IMR-90 (cell line): ENCODE results near the gene EFHC2. TPM values are rescaled to one million over a fixed set of nuclear protein-coding genes. Genes with fewer than 3 reads are reported as not detected.

Source experiments
- ATAC-seq: fragments of 200-7000 bp; cut with Tn5 transposase; 2 replicates; pipeline ENCODE4 v1.9.1; 2020; ENCODE audit warnings: low read depth, mild to moderate bottlenecking, moderate library complexity
- BruUV-seq: library from RNA; stranded (reverse); fragments of 400-500 nt; replicated peaks from 2 replicates; lab custom pipeline; 2021; lab: Mats Ljungman, UMichigan
- CTCF ChIA-PET: fragments of 300-600 bp; formaldehyde crosslinking; extraction: SDS; loops from one replicate; lab custom pipeline; 2021; ENCODE audit warnings: antibody characterized with exemption; lab: Yijun Ruan, JAX
- POLR2A ChIA-PET: fragments of 300-600 bp; sonication (Branson Sonifier 250); formaldehyde crosslinking; loops from one replicate; lab custom pipeline; 2022; ENCODE audit warnings: antibody characterized with exemption; ENCODE audit not compliant: unreplicated experiment; lab: Charles Lee
- DNase-seq: peaks from one replicate; pipeline ENCODE4 v3.0.0; 2013
- H2AFZ ChIP-seq: replicated peaks from 2 replicates; pipeline ENCODE3; 2013; ENCODE audit warnings: low read length, mild to moderate bottlenecking; ENCODE audit not compliant: poor library complexity
- H2AK5ac ChIP-seq: 2 replicates; pipeline ENCODE4 v1.6.1; 2013; ENCODE audit warnings: low read depth, low read length, inconsistent platforms
- H2AK9ac ChIP-seq: replicated peaks from 2 replicates; pipeline ENCODE3; 2013; ENCODE audit warnings: mild to moderate bottlenecking, low read depth, low read length, moderate library complexity; ENCODE audit not compliant: poor library complexity
- H2BK120ac ChIP-seq: 2 replicates; pipeline ENCODE4 v1.6.1; 2013; ENCODE audit warnings: low read depth, low read length, inconsistent platforms
- H2BK15ac ChIP-seq: 3 replicates; pipeline ENCODE4 v1.6.1; 2013; ENCODE audit warnings: low read depth, low read length, inconsistent platforms
- H2BK20ac ChIP-seq: 2 replicates; pipeline ENCODE4 v1.6.1; 2013; ENCODE audit warnings: low read depth, mild to moderate bottlenecking, inconsistent platforms, low read length, moderate library complexity
- H2BK5ac ChIP-seq: 2 replicates; pipeline ENCODE4 v1.6.1; 2013; ENCODE audit warnings: mild to moderate bottlenecking, low read depth, low read length, inconsistent platforms; ENCODE audit not compliant: poor library complexity, severe bottlenecking
- H3K14ac ChIP-seq: replicated peaks from 2 replicates; pipeline ENCODE4 v1.6.1; 2013; ENCODE audit warnings: low read depth, low read length, inconsistent platforms
- H3K18ac ChIP-seq: 2 replicates; pipeline ENCODE4 v1.6.1; 2013; ENCODE audit warnings: low read depth, low read length, control low read depth
- H3K23ac ChIP-seq: 2 replicates; pipeline ENCODE4 v1.6.1; 2013; ENCODE audit warnings: low read depth, low read length, inconsistent platforms
- H3K27ac ChIP-seq: 2 replicates; pipeline ENCODE4 v1.5.1; 2013; ENCODE audit warnings: mild to moderate bottlenecking, control low read depth, low read length; ENCODE audit not compliant: insufficient read depth
- H3K27me3 ChIP-seq: 2 replicates; pipeline ENCODE4 v1.6.1; 2013; ENCODE audit warnings: low read length; ENCODE audit not compliant: control insufficient read depth, insufficient read depth
- H3K36me3 ChIP-seq: 2 replicates; pipeline ENCODE4 v1.6.1; 2013; ENCODE audit warnings: low read length, mixed read lengths; ENCODE audit not compliant: control insufficient read depth, insufficient read depth
- H3K4ac ChIP-seq: 2 replicates; pipeline ENCODE4 v1.6.1; 2013; ENCODE audit warnings: low read depth, low read length, inconsistent platforms
- H3K4me1 ChIP-seq: 2 replicates; pipeline ENCODE4 v1.6.1; 2013; ENCODE audit warnings: low read length, mixed read lengths; ENCODE audit not compliant: control insufficient read depth, insufficient read depth
- H3K4me2 ChIP-seq: 2 replicates; pipeline ENCODE4 v1.6.1; 2013; ENCODE audit warnings: low read depth, mild to moderate bottlenecking, control low read depth, low read length, moderate library complexity
- H3K4me3 ChIP-seq: 2 replicates; pipeline ENCODE4 v1.5.1; 2013; ENCODE audit warnings: low read depth, mild to moderate bottlenecking, control low read depth, low read length, moderate library complexity; ENCODE audit not compliant: insufficient read depth
- H3K56ac ChIP-seq: 2 replicates; pipeline ENCODE4 v1.6.1; 2013; ENCODE audit warnings: low read length, inconsistent platforms; ENCODE audit not compliant: insufficient read depth; ENCODE audit errors: extremely low read depth
- H3K79me1 ChIP-seq, 2 experiments: 2 replicates each; pipeline ENCODE4 v1.6.1; 2013; ENCODE audit warnings: low read length in 2 of 2, inconsistent platforms in 1 of 2, low read depth in 1 of 2
- H3K9ac ChIP-seq: 2 replicates; pipeline ENCODE4 v1.6.1; 2013; ENCODE audit warnings: low read depth, low read length, control low read depth
- H3K9me1 ChIP-seq: 2 replicates; pipeline ENCODE4 v1.6.1; 2013; ENCODE audit warnings: low read length, inconsistent platforms; ENCODE audit not compliant: insufficient read depth
- H3K9me3 ChIP-seq: 2 replicates; pipeline ENCODE4 v1.6.1; 2013; ENCODE audit warnings: low read length; ENCODE audit not compliant: control insufficient read depth, insufficient read depth
- H4K20me1 ChIP-seq: 2 replicates; pipeline ENCODE4 v1.6.1; 2013; ENCODE audit warnings: low read length, inconsistent platforms; ENCODE audit not compliant: insufficient read depth
- H4K5ac ChIP-seq: 2 replicates; pipeline ENCODE4 v1.6.1; 2013; ENCODE audit warnings: mild to moderate bottlenecking, low read depth, low read length, control low read depth
- H4K8ac ChIP-seq, 2 experiments: 2 replicates each; pipeline ENCODE4 v1.6.1; 2013; ENCODE audit warnings: low read depth in 2 of 2, low read length in 2 of 2, control low read depth in 1 of 2, inconsistent platforms in 1 of 2
- H4K91ac ChIP-seq: 2 replicates; pipeline ENCODE4 v1.6.1; 2013; ENCODE audit warnings: low read depth, low read length, inconsistent platforms; ENCODE audit not compliant: insufficient read depth
- BHLHE40 ChIP-seq: fragments of 150-350 bp; IDR thresholded peaks from 2 replicates; pipeline ENCODE4 v1.6.1; 2016; ENCODE audit warnings: mild to moderate bottlenecking, low read depth, low read length
- CEBPB ChIP-seq: IDR thresholded peaks from 2 replicates; pipeline ENCODE4 v1.6.1; 2012; ENCODE audit warnings: low read depth, low read length, improper control_type of control experiment
- CHD1 ChIP-seq: IDR thresholded peaks from 2 replicates; pipeline ENCODE4 v1.6.1; 2012; ENCODE audit warnings: low read depth, low read length, improper control_type of control experiment
- FOS ChIP-seq: fragments of 150-350 bp; IDR thresholded peaks from 2 replicates; pipeline ENCODE4 v1.6.1; 2016; ENCODE audit warnings: low read depth, low read length
- MAFK ChIP-seq: IDR thresholded peaks from 2 replicates; pipeline ENCODE4 v1.6.1; 2012; ENCODE audit warnings: low read depth, low read length, improper control_type of control experiment
- MAZ ChIP-seq: IDR thresholded peaks from 2 replicates; pipeline ENCODE4 v1.6.1; 2012; ENCODE audit warnings: low read depth, mild to moderate bottlenecking, low read length, improper control_type of control experiment, moderate library complexity, borderline replicate concordance
- NFE2L2 ChIP-seq: fragments of 150-350 bp; IDR thresholded peaks from 2 replicates; pipeline ENCODE4 v1.6.1; 2016; ENCODE audit warnings: low read depth, mild to moderate bottlenecking, low read length
- POLR2A ChIP-seq: IDR thresholded peaks from 2 replicates; pipeline ENCODE4 v1.6.1; 2012; ENCODE audit warnings: mild to moderate bottlenecking, low read depth, low read length
- RAD21 ChIP-seq: IDR thresholded peaks from 2 replicates; pipeline ENCODE4 v1.6.1; 2012; ENCODE audit warnings: low read length, improper control_type of control experiment
- RCOR1 ChIP-seq: IDR thresholded peaks from 2 replicates; pipeline ENCODE4 v1.6.1; 2012; ENCODE audit warnings: mild to moderate bottlenecking, low read length, improper control_type of control experiment; ENCODE audit not compliant: insufficient replicate concordance
- RFX5 ChIP-seq: IDR thresholded peaks from 2 replicates; pipeline ENCODE4 v1.8.0; 2012; ENCODE audit warnings: low read depth, mild to moderate bottlenecking, low read length, moderate library complexity
- SMC3 ChIP-seq: fragments of 150-350 bp; IDR thresholded peaks from 2 replicates; pipeline ENCODE4 v1.6.1; 2016; ENCODE audit warnings: low read depth, mild to moderate bottlenecking, antibody characterized with exemption, low read length, moderate library complexity
- WGBS, 2 experiments: methylation state at CpG; one replicate each; pipeline versions ENCODE4 v1.1.5 to v1.1.7; 2013; ENCODE audit warnings: missing lambda C conversion rate in 2 of 2; ENCODE audit not compliant: insufficient read length in 1 of 2; ENCODE audit errors: extremely low coverage in 2 of 2; 5-methylcytosine and 5-hydroxymethylcytosine counted together
- dilution Hi-C: fragments of 300-500 bp; cut with HindIII; formaldehyde crosslinking; loops from one replicate; pipeline ENCODE4 v1.14.3; 2018; ENCODE audit warnings: low sequenced_read_pairs; ENCODE audit not compliant: unreplicated experiment
- in situ Hi-C: fragments of 300-500 bp; cut with MboI; formaldehyde crosslinking; loops from 3 replicates; pipeline ENCODE4 v1.14.3; 2019; ENCODE audit warnings: low sequenced_read_pairs, inconsistent platforms, mixed read lengths
- intact Hi-C: fragments of 100-400 bp; cut with micrococcal nuclease; formaldehyde crosslinking; loops from 2 replicates; pipeline ENCODE4 v1.10.0; 2022
- polyA plus RNA-seq, 3 experiments: library from polyadenylated mRNA; depleted of rRNA; stranded (reverse); fragments of >200 nt; gene quantifications; 2 replicates each; pipeline ENCODE4 v1.2.3, GENCODE V29; 2012; ENCODE audit warnings: low replicate concordance in 1 of 3
- total RNA-seq: library from RNA; depleted of rRNA; stranded (reverse); fragments of >200 nt; gene quantifications from 2 replicates; pipeline ENCODE4 v1.2.3, GENCODE V29; 2012
- TF ChIP-seq, protein P1 (sequence below): fragments of 150-350 bp; IDR thresholded peaks from 2 replicates; pipeline ENCODE4 v1.6.1; 2016; ENCODE audit warnings: low read depth, mild to moderate bottlenecking, low read length, moderate library complexity, borderline replicate concordance
- TF ChIP-seq, protein P2 (sequence below): fragments of 150-350 bp; IDR thresholded peaks from 2 replicates; pipeline ENCODE4 v1.6.1; 2017; ENCODE audit warnings: mild to moderate bottlenecking, antibody characterized with exemption, low read length, low read depth
- TF ChIP-seq, protein P3 (sequence below): conservative IDR thresholded peaks from 2 replicates; pipeline ENCODE4 v1.5.1; 2012; ENCODE audit warnings: mild to moderate bottlenecking, low read depth, low read length, improper control_type of control experiment

The EFHC2 gene
- total and polyA plus RNA-seq, 2 of the 4 experiments (the other 2 are of a cell fraction), result 0.18 to 0.24 TPM

DNA sequence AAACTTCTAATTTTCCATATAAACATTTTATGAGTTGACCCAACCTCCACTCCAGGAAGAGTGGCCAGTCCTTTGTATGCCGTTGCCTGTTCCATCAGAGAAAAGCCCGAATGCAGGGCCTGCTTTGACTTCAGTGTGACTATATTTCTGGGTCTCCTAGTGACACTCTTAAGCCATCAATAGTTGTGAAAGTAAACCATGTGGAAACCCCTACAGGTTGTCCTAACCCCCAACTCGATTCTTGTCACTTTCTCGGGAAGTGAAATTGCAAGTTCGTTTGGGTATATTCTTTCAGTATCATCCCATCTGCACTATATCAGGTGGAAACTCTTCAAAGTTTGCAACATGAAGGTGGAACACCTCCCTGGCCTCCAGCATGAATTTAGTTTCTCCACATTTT, 52.8 kb downstream of the EFHC2 start:
- dilution Hi-C loops, result no loop called here
- WGBS, 2 experiments, result no CpG with 5 or more reads among the region's 5 CpGs

More for the DNA sequence above, 52.8 kb downstream of the EFHC2 start:
- Histone ChIP-seq H3K9me3 (no peaks in the 10 kb centered on the region; the same call in 1 of the 2 replicates), H2BK5ac (no peak overlapping the region), H3K18ac (no peak overlapping the region), H3K9me1 (no peaks in the 10 kb centered on the region), H2AK9ac (no peak overlapping the region), H2AFZ (no peak overlapping the region), H3K23ac (no peak overlapping the region), H3K56ac (no peak overlapping the region), H4K5ac (no peak overlapping the region), H3K4me3 (no peak overlapping the region), H3K27me3 (peaks cover 2% of the 10 kb centered on the region), H2BK15ac (no peak overlapping the region), H3K14ac (no peak overlapping the region), H3K4me1 (no peaks in the 10 kb centered on the region), H3K79me1 (no peaks in the 10 kb centered on the region), H3K36me3 (no peaks in the 10 kb centered on the region), H4K8ac (no peak overlapping the region), H4K20me1 (no peaks in the 10 kb centered on the region), H4K91ac (no peak overlapping the region), H3K4me2 (no peak overlapping the region), H3K27ac (no peak overlapping the region), H3K4ac (no peak overlapping the region), H2BK20ac (no peak overlapping the region), H2AK5ac (no peak overlapping the region), H3K9ac (no peak overlapping the region), H2BK120ac (no peak overlapping the region)
- POLR2A ChIA-PET, result no interaction called here
- in situ Hi-C loops (no loop called here), intact Hi-C loops (no loop called here)
- CTCF ChIA-PET, result no interaction called here
- BruUV-seq, result no TSS peak
- ATAC-seq (no peak), DNase-seq (no peak)
- TF ChIP-seq, protein P1, sequence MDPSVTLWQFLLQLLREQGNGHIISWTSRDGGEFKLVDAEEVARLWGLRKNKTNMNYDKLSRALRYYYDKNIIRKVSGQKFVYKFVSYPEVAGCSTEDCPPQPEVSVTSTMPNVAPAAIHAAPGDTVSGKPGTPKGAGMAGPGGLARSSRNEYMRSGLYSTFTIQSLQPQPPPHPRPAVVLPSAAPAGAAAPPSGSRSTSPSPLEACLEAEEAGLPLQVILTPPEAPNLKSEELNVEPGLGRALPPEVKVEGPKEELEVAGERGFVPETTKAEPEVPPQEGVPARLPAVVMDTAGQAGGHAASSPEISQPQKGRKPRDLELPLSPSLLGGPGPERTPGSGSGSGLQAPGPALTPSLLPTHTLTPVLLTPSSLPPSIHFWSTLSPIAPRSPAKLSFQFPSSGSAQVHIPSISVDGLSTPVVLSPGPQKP, result no peak
- TF ChIP-seq NFE2L2, result no peak
- TF ChIP-seq MAFK, result no peak
- no peak for TF ChIP-seq RCOR1
- TF ChIP-seq MAZ, result no peak
- no peak for TF ChIP-seq FOS
- TF ChIP-seq, protein P2, sequence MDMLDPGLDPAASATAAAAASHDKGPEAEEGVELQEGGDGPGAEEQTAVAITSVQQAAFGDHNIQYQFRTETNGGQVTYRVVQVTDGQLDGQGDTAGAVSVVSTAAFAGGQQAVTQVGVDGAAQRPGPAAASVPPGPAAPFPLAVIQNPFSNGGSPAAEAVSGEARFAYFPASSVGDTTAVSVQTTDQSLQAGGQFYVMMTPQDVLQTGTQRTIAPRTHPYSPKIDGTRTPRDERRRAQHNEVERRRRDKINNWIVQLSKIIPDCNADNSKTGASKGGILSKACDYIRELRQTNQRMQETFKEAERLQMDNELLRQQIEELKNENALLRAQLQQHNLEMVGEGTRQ, result no peak
- no peak for TF ChIP-seq RAD21
- TF ChIP-seq, protein P3, sequence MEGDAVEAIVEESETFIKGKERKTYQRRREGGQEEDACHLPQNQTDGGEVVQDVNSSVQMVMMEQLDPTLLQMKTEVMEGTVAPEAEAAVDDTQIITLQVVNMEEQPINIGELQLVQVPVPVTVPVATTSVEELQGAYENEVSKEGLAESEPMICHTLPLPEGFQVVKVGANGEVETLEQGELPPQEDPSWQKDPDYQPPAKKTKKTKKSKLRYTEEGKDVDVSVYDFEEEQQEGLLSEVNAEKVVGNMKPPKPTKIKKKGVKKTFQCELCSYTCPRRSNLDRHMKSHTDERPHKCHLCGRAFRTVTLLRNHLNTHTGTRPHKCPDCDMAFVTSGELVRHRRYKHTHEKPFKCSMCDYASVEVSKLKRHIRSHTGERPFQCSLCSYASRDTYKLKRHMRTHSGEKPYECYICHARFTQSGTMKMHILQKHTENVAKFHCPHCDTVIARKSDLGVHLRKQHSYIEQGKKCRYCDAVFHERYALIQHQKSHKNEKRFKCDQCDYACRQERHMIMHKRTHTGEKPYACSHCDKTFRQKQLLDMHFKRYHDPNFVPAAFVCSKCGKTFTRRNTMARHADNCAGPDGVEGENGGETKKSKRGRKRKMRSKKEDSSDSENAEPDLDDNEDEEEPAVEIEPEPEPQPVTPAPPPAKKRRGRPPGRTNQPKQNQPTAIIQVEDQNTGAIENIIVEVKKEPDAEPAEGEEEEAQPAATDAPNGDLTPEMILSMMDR, result no peak
- no peak for TF ChIP-seq CEBPB
- no peak for TF ChIP-seq POLR2A
- TF ChIP-seq SMC3, result no peak
- no peak for TF ChIP-seq CHD1
- TF ChIP-seq BHLHE40, result no peak
- TF ChIP-seq RFX5, result no peak
